Measurements from ENCODE around the gene PRR7.

Gene PRR7

DNA sequence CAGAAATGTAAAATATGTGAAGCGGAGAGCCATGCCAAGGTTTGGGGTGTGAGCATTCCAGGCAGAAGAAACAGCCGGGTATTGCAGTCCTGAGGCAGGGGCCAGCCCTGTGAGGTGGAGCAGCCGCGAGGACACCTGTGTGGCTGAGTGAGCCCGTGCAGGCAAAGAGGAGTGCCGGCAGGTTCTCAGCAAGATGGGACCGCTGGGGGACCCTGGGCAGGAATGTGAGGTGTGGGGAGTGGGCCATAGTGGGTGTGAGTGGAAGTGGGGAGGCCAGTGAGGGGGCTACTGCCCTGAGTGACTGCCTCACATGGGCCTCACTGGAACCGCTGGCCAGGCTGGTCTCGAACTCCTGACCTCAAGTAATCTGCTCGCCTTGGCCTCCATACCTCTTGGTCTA is 8.1 kb upstream of the PRR7 start:
- DNase-seq = no peak

GRCh38 chr5:177439518-177440053 is 7.0 kb upstream of the PRR7 start:
- DNase-seq = no peak

DNA sequence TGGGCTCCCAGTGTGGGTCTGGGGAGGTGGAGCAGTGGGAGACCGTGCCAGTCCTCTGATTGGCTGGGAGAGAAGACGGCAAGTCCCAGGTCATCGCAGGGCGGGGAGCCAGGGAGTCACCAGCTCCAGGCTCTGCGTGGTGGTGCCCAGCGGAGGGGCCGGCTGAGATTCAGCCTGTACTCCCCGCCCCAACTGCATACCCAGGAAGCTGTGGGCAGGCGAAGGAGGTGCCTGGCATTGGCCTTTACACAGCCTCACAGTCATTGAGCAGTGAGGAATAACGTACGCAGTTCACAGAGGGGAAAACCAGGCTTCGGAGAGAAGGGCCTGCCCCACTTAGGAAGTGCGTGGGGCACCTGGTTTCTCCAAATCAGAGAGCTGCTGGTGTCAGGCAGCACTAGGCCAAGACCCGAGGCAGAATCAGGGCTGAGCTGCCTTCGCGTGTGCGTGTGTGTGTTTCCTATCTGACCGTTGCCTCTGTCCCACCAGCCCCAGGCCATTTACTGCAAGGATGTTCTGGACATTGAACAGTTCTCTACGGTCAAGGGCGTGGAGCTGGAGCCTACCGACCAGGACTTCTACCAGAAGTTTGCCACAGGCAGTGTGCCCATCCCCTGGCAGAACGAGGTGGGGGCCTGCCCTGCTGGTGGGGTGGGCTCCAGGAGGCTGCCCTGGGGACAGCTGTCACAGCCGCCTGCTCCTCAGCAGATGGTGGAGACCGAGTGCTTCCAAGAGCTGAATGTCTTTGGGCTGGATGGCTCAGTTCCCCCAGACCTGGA is 6.2 kb upstream of the PRR7 start:
- DNase-seq = no peak

GRCh38 chr5:177440990-177441780 is 5.4 kb upstream of the PRR7 start:
- DNase-seq = no peak

DNA sequence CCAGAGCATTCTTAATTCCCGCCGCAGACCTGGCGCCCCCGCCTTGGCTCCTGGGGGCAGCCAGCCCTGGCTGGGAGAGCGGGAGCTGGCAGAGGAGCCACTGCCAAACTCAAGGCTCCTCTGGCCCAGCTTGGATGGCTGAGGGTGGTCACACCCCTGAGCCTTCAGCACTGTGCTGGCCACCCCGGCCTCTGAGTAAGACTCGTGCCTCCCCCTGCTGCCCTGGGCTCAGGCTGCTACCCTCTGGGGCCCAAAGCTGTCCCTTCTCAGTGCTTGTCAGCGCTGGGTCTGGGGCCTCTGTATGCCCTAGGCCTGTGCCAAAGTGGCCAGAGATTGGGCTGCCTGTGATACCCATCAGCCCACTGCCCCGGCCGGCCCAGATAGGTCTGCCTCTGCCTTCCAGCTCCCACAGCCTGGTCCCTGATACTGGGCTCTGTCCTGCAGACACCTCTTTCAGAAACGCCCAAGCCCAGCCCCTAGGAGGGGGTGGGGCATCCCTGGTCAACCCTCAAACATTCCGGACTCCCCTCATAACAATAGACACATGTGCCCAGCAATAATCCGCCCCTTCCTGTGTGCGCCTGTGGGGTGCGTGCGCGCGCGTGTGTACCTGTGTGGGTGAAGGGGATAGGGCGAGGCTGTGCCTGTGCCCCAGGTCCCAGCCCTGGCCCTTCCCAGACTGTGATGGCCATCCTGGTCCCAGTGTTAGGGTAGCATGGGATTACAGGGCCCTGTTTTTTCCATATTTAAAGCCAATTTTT is 4.4 kb upstream of the PRR7 start:
- no peak for DNase-seq

DNA sequence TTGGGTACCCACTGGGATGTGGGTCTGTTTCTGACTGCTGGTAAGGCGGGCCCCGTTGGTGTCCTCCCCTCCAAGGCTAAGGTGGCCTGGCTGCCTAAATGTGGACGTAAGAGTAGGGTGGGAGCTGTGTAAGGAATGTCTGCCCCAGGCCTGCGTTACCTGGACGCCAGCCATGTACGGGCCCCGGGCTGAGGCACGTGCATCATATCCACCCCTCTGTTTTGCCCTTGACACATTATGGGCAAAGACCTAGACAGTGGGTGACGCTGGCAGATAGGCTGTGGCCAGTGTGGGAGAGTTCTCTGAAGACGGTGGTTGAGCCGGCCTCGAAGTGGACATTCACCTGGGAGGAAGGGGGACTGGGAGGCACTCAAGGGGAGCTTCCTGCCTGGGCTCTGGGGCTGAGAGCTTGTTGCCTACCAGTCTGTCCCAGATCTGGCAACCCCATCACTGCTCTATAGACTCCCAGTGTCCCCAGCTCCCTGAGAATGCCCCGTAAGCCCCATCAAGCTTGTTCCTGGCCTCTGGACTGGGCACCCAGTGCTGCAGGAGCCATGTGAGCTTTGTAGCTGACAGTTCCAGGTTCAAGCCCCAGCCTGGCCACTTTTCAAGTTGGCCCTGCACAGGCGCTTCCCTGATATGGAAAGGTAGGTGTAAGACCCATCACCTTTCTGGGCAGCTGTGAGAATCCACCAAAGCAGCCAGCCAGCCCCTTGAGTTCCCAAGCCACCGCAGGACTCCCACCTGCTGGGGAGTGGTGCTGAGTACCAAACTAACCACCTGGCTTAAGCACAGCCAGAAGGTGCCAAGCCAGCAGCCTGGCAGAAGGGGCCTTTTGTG is 3.2 kb upstream of the PRR7 start:
- no peak for DNase-seq

DNA sequence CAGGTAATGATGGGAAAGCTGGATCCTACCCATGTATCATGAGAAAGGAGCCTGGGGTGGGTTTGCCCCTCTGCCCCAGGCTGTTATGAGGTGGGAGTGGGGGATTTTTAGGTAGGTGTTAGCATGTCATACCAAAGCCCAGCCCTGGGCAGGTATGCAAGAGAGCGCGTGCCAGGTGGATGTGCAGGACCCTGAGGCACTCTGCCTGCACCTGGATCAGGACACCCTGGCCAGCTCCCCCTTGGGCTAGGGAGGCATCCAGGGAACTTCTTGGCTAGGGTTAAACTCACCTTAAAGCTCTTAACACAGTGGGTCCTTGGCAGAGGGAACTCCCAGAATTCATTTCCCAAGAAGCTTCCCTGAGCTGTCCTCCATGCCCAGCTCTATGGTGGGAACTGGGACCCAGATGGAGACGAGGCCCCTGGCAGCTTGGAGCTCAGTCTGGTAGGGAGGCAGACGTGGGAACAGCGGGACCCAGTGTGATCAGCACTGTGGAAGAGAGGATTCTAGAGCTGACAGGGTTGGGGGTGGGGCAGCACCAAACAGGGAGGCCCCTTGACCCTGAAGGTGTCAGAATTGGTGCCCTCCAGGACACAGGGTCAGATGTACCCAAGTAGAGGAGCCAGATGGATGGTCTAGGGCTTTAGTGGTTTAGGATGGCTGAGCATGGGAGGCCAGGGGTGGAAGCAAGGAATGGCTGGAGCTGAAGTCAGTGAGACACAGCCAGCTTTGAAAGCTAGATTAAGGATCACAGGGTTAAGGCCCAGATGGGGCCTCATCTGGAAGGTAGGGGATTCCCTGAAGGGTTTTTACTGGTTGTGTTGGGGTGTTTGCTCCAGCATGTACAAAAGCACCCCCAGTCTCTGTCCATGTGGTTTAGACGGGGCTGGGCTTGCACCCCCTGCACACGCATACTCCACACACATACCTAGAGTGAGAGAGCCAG is 2.2 kb upstream of the PRR7 start:
- DNase-seq = no peak

- no peak for DNase-seq
Measured at GRCh38 chr5:177445052-177445916, 1.3 kb upstream of the PRR7 start.

GRCh38 chr5:177445917-177446199 is 756 bp upstream of the PRR7 start:
- no peak for DNase-seq

DNA sequence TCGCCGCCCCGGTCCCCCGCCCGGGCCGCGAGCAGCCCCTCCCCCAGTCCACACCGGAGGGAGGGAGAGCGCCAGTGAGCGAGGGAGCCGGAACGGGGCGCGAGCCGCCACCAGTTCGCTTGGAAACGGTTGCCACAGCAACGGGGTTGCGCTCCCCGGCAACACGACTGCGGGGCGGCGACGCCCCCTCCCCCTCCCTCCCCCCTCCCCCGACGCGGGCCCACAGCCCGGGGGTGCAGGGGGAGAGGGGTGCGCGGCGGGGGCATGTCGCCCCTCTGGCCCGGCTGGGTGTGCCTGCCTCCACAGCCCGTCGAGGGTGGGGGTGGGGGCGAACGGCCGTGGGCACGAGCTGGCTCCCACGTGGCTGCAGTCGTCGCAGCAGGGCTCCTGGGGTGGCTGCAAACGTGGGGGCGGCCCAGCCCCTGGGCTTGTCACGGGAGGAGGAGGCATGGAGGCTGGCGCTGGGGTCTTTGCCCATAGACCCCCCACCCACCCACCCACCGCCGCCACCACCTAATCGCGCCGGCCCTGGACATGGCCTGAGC is 524 bp downstream of the PRR7 start:
- peak; percentile 56 for DNase-seq

DNA sequence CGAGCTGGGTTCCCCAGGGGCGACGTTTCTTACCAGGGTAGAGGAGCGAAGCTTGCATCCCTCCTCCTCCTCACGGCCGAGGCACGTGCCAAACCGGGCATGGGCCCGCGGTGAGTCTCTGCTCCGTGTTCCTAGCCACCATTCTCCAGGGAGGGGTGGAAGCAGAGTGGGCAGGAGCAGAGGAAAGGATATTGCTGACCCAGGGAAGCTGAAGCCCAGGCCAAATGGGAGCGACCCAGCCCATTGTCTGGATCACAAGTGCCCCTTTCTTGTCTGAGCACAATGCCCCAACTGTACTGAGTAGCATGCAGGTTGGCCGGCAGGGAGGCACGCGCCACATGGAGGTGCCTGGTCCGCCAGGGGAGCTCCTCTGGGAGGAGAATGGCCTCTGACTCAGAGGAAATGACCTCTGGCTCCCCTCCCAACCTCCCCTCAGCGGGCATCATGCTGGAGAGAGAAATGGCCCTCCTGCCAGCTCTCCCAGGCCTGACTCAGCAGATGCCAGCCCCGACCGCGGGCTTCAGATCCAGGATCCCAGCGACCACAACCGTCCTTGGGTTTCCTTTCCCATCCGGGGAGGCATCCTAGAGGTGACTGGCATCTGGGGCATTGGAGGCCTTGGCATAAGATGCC is 1.1 kb downstream of the PRR7 start:
- DNase-seq = no peak

- no peak for DNase-seq
Measured at GRCh38 chr5:177448244-177448950, 1.8 kb downstream of the PRR7 start.

DNA sequence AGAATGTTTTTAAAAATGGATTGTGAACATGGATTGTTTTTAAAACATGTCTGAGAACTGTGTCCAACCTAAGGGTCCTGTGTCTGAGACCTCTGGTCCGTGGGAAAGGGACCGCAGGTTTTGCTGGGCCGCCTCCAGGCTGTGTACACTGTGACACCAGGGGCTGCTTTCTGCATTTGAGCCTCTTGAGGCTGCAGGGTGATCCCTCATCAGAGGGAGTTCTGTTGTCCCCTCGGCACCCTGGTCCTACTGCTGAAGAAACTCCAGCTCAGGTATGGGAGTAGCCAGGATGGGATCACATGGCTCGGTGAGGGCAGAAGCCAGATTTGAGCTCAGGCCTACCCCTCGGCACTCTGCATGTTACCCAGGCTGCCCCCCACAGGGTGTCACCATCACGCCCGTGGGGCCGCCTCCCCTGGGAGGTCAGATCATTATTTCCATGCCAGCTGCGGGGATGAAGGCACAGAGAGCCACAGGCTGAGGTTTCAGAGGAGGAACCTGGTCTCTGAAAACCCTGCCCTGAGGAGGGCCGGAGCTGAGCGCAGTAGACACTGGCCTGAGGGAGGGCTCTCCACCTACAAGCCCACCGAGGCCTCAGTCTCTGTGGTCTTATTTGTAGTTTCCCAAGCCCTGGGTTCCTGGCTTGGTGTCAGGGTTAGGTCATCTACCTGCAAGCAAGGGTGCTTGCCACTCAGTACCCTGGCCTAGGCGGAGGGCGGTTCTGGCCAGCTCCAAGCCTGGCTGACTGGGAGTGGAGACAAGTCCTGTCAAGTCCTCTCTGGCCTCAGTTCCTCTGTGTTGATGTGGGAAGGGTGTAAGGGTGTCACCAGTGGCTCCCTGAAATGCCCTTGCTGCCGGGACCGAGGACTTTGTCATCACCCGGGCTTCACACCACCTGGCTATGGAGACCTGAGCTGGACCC is 2.8 kb downstream of the PRR7 start:
- DNase-seq = no peak

GRCh38 chr5:177450667-177451424 is 4.2 kb downstream of the PRR7 start:
- DNase-seq = no peak

GRCh38 chr5:177452688-177453638 is 6.3 kb downstream of the PRR7 start:
- no peak for DNase-seq
